DMS79 (cell line): Measurements from ENCODE around the gene PHACTR3.
A peak's percentile ranks its signal among the peaks of the same experiment; 100 is the strongest.

ENCODE experiments used
- DNase-seq: peaks from one replicate; lab custom pipeline; 2025; lab: John Stamatoyannopoulos, UW

PHACTR3 gene

DNA sequence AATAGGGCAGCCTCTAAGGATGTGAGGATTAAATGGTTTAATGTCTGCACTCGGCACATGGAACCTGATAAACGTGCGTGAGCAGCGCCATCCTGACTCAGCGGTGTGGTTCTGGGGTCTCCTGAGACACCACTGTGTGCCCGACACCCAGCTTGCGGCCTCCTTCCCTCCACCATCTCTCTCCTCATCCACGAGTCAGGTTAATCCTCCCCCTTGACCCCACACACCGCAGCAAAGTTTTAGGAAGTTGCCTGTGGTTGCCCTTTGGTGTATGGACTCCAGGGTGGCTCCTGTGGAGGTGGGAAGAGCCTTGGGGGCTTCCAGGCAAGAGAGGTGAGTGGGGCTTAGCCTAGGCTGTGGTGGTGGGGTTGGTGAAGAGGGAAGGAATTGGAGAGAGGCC is 68.2 kb downstream of the PHACTR3 start:
- DNase-seq: no peak

DNA sequence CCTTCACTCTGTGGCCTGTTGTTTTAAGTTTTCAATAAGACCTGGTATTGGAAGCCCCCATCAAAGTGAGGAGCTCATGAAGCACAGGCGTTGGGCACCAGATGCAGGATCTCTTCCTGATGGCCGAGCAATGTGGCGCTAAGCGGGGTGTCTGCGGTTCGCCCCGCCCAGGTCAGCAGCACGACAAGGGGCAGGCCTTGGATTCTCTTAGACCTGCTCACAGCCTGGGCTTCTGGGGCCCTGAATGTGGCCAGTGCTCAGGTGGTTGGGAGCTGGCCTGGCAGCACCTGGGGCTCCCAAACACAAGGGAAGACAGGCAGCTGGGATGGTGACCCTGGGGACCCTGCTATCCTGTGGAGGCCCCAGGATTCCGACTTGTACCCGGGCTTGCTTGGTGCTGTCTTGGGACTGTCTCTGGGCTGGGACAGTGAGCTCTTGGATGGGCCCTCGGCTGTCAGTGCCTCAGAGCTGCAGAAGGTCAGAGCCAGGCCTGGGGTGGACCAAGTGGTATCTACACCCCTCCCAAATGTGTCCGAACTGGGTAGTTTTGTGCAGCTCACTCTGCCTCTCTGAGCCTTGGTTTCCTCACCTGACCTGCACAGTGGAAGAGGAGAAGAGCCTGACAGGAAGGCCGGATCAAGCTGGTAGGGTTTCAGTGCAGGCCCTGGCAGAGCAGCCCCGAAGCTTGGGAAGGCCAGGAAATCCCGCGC is 69.1 kb downstream of the PHACTR3 start:
- DNase-seq: no peak

DNA sequence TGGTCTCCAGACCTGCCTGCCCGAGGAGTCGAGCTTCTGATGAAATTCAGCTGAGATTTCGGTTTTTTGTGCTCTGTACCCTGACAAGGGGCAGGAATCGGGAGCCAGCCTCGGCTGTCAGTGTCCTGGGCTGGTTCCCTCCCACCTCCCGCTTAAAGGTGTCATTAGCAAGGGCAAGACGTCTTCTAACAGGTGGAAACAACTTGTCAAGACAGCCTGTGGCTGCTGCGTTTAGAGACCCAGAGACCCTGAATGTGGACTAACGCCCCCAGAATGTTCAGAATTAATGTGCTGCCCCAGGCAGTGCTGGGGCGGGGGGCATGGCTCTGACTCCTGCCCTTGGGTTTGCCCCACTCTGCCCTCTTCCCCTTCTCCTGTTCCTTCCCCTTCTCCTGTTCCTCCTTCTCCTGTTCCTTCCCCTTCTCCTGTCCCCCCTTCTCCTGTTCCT is 69.7 kb downstream of the PHACTR3 start:
- no peak for DNase-seq

DNA sequence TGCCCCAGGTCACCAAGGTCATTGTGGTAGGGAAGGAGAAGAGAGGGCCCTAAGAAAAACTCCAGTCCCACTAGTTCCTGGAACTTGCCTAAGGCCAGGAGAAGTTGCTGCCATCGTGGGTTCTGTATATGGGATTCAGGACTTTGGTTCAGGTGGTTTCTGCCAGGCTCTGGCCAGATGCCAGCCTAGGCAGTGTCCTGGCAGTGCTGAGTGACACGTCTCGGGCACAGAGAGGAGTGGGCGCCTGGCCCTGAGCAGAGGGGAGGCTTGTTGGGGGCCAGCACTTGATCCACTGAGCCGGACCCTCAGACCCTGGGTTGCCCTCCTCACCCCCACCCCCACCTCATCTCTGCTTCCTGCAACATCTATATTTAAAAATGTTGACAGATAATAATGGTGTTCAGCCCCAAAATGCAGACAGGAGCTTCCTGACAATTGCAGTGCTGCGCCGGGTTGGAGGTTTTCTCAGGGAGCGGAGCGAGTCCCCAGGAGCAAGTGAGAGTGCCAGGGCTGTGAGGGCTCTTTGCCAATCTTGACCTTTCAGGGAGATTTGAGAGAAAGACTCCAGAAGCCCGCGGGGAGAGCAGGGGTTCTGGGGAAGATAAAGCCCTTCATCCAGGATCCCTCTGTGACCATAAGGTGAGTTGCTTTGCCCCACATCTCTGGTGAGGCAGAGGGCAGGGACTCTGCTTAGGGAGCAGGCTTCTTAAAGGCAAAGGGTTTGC is 71.9 kb downstream of the PHACTR3 start:
- peak; percentile 24 for DNase-seq

- no peak for DNase-seq
Measured at GRCh38 chr20:59676851-59677182, 72.5 kb downstream of the PHACTR3 start.

GRCh38 chr20:59677586-59677985 is 73.2 kb downstream of the PHACTR3 start:
- DNase-seq: no peak

DNA sequence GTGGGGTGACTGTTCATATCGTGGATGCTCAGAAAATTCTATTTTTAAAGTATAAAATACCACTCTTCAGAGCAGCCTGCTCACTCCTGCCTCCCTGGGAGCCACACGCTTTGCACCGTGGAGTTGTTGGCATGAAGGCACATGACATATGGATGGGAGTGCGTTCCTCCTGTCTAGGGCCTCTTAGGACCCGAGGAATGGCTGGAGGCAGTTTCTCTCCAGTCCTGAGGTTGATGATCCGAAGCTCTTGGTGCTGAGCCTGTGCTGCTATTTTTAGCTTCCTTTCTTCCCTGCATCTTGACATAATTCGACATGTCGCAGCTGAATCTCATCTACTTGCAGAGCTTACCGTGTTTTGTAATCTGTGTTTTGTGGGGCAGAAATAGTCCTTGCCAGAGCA is 73.9 kb downstream of the PHACTR3 start:
- no peak for DNase-seq

DNA sequence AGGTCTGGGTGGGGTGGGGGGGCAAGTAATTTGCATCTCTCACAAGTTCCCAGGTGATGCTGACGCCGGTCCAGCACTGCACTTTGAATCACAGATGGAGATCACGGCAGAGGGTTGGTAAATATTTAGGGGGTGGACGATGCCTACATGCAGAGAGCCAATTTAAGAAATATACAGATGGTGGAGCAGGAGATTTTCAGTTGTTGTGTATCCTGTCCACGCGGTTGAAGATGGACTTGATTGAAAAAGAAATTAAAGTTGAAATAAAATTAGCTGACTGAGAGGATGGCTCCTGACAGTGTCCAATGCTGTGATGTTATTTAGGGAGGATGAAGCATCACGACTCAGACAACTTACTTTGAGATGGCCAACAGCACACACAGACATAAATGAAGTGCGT is 74.6 kb downstream of the PHACTR3 start:
- DNase-seq: no peak

DNA sequence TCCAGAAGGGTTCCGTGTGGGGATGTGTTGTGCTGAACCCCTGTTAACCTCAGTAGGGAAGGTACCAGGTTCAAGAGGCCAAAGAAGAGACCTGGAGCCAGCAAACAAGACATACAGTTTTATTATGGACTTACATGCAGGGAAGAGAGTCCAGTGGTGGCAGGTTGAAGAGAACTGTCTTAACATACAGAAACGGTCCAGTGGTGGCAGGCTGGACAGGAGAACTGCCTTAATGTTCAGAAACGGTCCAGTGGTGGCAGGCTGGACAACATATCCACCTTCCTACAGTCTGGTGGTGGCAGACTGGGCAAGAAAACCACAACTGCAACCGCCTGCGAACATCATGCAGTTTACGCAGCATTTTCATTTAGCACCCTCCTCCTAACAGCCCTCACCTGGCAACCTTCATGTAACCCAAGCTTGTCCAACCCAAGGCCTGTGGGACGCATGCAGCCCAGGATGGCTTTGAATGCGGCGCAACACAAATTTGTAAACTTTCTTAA is 75.9 kb downstream of the PHACTR3 start:
- no peak for DNase-seq

DNA sequence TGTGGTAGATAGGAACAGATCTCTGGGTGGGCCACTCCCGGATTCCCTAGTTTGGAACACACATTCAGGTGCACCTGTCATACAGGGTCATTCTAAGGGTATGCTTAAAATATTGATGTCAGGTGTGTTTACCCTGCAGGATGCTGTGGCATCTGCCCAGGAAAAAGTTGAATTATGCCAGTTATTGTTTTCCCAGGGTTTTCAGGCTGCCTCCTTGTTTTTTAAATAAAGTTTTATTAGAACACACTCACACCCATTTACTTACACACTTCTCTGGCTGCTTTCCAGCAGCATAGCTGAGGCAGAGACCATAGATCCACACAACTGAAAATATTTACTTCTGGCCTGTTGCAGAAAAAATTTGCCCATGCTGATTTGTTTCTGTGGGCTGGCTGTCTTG is 76.5 kb downstream of the PHACTR3 start:
- DNase-seq: no peak

- no peak for DNase-seq
Measured at GRCh38 chr20:59682603-59683002, 78.3 kb downstream of the PHACTR3 start.

DNA sequence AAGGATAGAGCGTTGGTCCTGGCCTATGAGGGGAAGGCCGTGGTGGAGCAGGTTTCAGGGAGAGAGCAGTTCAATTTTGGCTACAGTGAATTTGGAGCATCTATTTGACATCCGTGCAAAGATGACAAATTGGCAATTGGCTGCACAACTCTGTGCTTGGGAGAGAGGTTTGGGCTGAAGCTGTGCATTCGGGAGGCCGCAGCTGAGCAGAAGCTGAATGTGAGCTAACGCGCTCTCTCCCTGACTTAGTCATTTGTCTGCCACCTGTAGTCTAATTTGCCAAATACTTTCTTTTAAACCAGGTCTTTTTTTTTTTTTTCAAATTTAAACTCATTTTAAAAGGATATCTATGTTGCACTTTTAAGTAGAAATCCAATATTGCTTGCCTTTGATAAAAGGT is 78.8 kb downstream of the PHACTR3 start:
- DNase-seq: no peak

- DNase-seq: no peak
Measured at GRCh38 chr20:59684685-59685242, 80.4 kb downstream of the PHACTR3 start.

- no peak for DNase-seq
Measured at GRCh38 chr20:59686404-59687346, 82.3 kb downstream of the PHACTR3 start.

DNA sequence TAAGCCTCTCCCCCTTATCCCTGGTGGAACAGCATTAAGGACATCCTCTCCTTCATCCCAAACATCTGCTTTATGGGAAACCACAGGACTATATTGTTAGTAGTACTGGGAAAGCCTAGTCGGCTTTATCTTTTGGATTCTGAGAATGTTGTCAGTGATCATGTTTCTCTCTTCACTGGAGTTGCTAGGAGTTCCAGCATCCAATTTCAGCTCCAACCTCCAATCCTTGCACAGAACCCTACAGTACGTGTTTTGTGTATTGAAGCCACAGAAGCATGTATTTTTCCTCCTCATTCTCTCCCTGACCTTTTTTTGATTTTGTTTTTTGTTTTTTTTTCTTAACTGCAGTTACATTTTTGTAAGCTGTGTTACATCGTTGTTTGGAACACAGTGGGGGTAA is 84.0 kb downstream of the PHACTR3 start:
- DNase-seq: no peak

- no peak for DNase-seq
Measured at GRCh38 chr20:59688999-59689398, 84.7 kb downstream of the PHACTR3 start.

GRCh38 chr20:59690101-59690500 is 85.8 kb downstream of the PHACTR3 start:
- no peak for DNase-seq

DNA sequence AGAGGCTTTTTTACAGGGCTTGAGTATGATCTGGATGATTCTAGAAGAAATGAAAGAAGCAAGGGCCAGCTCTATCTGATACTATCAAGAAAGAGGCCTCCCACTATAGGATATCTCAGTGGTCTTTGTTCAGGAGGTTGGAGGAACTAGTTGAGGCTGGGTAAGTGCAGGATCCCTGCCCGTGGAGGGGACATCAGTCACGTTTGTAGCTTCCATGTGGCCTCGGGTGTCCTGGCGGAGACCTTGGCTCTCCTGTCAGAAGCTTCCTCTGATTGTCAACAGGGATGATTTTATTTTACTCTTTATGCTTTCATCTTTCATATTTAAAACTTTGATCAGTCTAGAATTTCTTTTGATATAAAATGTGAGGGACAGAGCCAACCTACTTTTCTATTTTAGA is 86.6 kb downstream of the PHACTR3 start:
- DNase-seq: no peak

DNA sequence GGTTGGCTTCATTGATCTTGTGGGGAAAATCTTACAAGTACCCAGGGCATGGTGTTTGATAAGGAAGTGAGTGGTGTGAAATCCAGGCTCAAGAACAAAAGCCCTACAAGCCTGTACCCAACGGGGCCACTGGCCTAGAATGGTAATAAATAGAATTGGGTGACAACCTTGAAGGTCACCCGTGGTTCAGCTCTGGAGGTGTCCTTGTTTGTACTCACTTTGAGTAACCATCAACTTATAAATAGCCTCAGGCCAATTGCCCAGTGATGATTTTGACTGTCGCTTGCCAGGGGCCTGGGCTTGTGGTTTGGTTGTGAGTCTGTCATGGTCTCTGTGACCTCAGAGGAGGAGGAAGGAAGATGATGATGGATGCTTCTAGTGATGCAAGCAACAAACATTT is 87.8 kb downstream of the PHACTR3 start:
- DNase-seq: no peak

GRCh38 chr20:59693587-59693986 is 89.2 kb downstream of the PHACTR3 start:
- no peak for DNase-seq

DNA sequence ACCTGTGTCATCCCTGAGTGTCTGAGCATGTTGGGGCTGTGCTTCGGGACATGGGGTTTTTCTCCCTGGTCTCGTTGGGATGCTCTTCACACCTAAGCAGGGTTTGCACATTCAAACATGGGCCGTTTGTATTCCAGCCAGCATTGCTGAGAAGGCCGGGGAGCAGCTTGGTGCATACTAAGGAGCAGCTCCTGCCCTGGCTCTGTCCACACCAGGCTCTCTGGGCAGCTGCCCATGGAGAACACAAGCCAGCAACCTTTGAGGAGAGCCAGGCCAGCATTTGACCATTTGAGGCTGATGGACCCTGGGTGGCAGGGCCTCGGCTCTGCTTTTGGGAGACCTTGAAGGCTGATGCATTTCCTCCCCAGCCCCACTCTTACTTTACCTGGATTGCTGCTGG is 92.1 kb downstream of the PHACTR3 start:
- DNase-seq: no peak

DNA sequence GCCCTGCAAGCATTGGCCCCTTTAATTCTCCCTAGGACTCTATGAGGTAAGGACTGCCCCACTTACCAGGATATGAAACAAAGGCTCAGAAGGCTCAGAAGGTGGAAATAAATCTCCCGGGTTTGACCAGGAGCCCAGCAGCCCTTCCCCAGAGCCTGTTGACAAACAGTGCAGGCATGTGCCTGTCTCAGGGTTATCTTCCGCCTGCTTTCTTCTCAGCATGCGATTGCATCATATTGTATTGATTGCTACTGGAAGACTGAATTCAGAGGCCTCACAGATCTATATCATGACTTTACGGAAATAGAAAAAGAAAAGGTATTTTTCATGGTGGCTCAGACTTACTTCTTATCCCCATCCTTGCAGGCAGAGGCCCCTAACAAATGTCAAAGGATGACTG is 92.7 kb downstream of the PHACTR3 start:
- no peak for DNase-seq
